NOMO-1 treated with DMSO at 0.1 percent for 48 hours (cell line): ENCODE data around the gene REPIN1.
A peak's percentile ranks its signal among the peaks of the same experiment; 100 is the strongest.

Experiments used
- DNase-seq: peaks from one replicate; lab custom pipeline; 2025; ENCODE audit not compliant: unreplicated experiment; lab: John Stamatoyannopoulos, UW

The REPIN1 gene

GRCh38 chr7:150404805-150405583 lies 36.4 kb downstream of the REPIN1 start:
- peak; percentile 43 for DNase-seq

DNA sequence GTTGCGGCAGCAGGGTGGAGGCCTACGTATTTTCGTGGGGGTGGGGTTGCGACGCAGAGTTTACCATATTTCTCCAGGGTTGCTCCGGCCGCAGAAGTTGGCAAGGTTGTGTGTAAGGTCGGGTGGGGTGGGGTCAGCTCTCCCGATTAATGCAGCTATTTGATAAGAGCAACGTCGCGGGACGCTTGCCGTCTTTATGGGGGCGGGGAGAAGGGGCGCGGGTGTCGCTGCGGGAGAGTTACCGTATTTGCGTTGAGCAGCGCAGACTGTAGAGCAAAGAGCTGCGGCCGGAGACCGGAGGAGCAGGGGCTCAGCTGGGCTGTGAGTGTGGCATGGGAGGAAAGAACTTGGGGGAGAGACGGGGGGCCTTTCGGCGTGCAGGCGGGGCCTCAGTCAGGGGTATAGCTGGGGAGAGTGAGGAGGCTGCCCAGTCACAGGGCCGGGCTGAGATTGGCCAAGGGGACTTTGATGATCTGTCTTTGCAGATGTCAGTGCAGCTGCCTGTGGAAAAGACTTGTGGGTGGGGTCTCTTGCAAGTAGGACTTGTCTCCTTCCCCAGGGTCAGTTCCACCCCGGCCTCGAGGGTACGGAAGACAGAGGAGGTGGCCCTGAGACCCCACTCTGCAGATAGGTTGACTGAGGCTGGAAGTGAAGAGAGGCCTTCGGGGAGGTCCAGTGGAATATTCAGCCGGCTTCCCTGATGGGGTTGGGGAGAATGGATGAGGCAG lies 37.1 kb downstream of the REPIN1 start:
- DNase-seq, result no peak

DNA sequence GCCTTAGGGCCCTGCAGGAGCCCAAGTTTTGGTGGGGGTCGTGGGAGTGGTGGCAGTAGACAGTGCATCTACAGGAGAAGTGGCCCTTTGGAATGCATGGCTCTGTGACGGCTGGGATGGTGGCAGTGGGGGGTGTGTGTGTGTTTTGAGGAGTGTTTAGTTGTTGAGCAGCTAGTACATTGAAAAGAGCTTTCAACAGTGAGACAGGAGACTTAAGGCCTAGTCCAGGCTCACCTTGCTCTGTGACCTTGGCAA lies 37.6 kb downstream of the REPIN1 start:
- DNase-seq, result no peak

- DNase-seq, result peak; percentile 12
These were observed 38.2 kb downstream of the REPIN1 start for GRCh38 chr7:150406567-150407421.

- no peak for DNase-seq
These were observed 39.2 kb downstream of the REPIN1 start for GRCh38 chr7:150407588-150408392.

DNA sequence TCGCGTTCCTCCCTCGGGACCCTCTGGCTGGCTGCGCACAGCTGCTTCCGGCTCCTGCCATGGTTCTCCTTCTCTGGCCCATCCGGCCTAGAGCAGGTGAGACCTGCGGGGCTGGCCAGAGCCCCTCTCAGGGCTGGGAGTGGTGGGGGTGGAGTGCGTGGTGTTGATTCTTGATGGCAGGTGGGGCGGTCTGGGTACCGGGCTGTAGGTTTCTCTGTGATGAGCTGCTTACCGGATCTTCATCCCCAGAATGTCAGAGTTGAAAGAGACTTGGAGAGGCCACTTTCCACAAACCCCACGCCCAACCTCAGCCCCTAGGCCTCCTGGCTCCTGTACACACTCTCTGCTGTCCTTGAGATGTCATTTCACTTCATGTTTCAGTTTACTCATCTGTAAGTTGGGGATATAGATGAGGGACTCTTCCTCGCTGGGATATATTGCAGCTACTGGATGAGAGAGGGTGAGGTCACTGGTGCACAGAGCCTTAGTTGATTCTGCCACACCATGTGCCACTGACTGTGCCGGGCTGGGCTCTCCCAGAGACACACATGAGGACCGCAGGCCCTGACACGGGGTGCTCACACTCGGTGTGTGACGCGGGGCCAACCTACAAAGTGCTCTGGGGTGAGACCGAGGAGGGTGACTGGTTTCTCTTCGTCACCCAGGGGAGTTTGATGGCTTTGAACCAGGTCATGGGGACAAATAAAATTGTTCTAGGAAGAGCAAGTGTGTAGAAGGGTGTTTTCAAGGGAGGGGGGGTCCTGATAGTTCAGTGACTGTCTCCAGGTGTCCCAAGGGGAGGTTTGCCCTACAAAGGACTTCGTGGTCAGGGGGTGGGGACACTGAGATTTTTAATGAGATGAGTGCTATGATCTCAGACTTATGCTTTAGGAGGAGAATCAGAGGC lies 40.0 kb downstream of the REPIN1 start:
- DNase-seq, result no peak

DNA sequence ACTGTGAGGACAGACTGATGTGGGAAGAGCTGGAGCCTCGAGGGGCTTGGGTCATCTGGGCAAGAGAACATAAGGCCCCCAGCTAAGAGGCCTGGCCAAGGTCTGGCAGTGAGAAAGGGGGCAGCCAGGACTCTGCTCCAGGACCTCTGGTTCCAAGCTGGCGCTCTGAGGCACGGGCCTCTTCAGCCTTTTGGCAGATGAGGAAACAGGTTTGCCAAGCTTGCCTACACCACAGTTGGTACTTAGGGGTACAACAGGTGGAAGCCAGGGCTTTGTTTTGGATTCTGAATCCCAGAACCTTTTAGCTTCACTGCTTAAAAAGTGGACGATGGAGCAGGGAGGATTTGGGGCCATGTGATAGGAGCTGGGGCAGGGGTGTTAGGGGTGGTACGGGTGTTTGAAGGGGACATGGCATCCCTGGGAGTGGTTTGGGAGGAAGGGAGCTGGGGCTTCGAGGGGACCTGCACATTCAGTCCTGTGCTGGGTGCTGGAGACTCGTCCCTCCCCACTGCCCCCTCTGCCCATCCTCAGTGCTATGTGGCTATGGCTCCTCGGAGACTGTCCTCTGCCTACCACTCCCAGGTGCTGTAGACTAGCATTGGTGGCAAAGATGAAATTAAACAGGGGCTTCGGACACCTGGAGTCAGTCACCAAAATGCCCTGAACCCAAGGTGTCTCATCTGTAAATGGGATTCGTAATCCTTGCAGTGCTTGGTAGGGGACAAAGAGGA lies 40.8 kb downstream of the REPIN1 start:
- DNase-seq, result no peak

GRCh38 chr7:150410131-150410530 lies 41.5 kb downstream of the REPIN1 start:
- no peak for DNase-seq

DNA sequence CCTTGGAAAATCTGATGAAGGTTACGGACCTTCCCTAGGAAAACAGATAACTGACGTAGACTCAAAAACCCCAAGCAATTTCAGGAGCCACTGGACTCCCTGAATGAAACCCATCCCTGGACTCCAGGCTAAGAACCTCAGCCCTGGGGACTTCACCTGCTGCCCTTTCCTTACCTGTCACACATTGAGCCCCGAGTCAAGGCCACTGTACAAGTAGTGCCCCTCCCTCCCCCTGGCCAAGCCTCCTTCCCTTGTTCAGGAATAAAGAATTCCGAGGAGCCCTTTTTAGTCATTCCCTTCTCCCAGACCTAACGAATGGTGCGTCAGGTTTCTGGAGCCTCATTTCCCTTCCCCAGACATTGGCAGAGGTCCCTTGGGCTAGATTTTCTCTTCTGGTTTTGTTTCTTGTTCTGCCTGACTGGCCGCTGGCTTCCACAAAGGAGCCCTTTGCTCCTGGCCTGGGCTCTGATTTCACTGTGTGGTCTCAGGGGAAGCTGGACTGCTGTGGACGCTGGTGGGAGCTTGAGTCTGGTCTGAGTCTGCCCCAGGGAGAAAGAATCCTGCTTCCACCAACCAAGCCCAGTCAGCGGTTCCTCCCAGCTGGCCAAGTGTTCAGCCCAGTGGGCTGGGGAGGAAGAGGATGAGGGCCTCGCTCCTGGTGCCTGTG lies 42.2 kb downstream of the REPIN1 start:
- no peak for DNase-seq

DNA sequence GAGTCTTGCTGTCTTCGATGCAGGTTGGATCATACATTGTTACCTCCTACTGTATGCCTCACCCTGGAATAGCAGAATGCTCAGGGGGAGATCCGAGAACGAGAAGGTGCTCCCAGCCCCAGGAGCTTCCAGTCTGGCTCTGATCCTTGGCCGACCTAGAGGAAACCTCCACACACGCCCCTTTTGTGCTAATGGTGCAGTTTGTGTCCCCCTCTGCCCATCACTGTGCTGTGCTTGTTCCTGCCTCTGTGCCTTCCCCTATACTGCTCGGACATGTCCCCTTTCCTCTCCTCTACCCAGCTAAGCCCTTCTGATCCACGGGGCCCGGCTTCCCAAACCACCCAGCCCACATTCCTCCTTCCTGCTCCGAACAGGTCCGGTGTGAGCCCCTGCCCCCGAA lies 43.0 kb downstream of the REPIN1 start:
- no peak for DNase-seq

DNA sequence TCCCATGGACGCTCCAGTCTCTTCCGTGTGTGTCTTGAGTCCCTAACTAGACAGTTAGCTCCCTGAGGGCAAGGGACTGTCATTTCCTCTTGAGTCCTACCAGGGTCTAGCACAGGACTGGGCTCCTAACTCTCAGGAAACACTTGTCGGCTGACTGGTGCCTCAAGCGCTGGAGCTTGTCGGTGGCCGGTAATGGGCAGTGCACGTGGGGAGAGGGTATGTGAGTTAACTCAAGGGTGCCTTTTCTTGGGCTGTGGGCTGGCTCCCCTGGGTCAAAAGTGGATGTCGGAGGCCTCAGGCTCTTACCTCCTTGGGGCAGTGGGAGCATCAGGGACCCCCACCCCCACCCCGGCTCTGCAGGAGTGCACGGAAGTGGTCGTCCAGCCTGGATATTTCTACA lies 43.4 kb downstream of the REPIN1 start:
- no peak for DNase-seq

GRCh38 chr7:150412518-150413488 lies 44.2 kb downstream of the REPIN1 start:
- DNase-seq, result no peak

DNA sequence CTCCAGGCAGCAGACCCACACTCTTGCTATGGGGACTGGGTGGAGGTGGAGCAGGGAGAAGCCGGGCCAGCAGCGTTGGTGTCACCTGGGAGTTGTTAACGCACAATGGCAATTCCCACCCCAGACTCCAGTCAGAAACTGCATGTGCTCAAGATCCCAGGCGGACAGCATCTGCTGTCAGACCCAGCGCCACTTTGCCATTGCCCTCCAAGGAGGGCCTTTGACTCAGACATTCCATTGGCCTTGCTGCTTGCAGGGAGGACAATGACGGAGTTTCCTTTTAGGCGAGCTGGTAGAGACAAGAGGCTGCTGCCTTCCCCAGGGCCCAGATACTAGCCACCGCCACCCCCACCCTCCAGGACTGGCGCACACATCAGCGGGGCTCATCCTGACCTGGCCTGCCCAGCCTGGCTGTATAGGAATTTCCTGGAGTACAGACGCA lies 45.0 kb downstream of the REPIN1 start:
- no peak for DNase-seq

DNA sequence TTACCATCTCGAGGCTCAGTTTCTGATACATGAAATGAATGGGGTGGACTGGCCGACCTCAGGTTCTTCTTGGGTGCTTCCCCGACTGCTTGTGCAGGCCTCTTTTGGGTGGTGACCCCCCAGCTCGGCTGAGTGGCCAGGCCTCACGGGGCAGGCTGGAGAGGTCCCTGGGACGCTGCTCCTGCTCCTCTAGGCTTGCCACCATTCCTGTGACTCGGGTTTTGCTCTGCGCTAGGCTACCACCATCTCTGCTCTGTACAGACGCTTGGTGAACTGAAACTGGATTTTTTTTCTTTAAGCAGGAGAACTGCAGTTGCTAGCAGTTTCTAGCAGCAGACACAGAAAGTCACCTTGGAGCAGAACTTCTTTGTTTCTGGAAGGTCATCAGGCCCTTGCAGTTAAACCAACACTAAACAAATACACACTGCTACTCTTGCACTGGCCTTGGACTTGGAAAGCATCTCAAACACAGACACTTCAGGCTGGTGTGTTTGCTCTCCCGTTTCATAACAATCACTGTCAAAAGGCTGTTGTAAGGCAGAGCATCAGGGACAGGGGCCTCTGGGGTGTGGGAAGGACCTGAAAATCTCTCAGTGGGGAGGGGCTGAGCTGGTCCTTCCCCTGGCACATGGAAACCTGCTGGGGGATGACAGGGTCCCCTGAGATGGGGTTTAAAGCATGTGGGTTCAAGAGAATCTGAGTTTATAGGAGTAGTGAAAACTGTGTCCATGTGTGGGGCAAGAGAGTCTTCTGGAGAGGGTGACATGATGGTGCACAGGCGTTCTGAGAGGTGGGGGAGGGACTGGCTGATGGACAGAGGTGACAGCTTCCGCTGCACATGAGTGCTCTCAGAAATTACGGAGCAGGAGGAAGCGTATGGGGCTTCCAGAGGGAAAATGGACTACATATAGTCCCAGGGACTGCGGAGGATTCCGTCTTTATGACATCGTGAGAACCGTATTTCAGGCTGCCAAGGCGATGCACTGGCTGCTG lies 46.8 kb downstream of the REPIN1 start:
- DNase-seq, result no peak

GRCh38 chr7:150417239-150417638 lies 48.6 kb downstream of the REPIN1 start:
- no peak for DNase-seq

GRCh38 chr7:150417863-150418262 lies 49.2 kb downstream of the REPIN1 start:
- no peak for DNase-seq
